ENCODE data around the gene SPATA25. TPM values are rescaled to one million over a fixed set of nuclear protein-coding genes. Genes with fewer than 3 reads are reported as not detected.
A peak's percentile ranks its signal among the peaks of the same experiment; 100 is the strongest.

SPATA25 gene
- polyA plus RNA-seq, 1 donor (not counting 4 experiments of a cell fraction or from before 2014, with no cell fraction given), result not detected

- Histone ChIP-seq H3K36me3 (ENCODE audit: control insufficient read depth in 2 of 2, extremely low read depth in 1 of 2, insufficient read depth in 2 of 2, low read length in 2 of 2) (no peaks in the 10 kb centered on the region), H3K9ac (ENCODE audit: control insufficient read depth, extremely low read depth, insufficient read depth, low read length) (peak within 1 kb of the TSS; percentile 82), H3K9me3 (ENCODE audit: control insufficient read depth, low read depth, low read length) (no peaks in the 10 kb centered on the region), H4K20me1 (ENCODE audit: control insufficient read depth, extremely low read depth, insufficient read depth, low read length) (no peaks in the 10 kb centered on the region), H3K9me1 (ENCODE audit: control insufficient read depth, extremely low read depth, insufficient read depth, low read length) (no peaks in the 10 kb centered on the region), H3K27ac (ENCODE audit: control insufficient read depth, insufficient read depth, low read length) (peak within 1 kb of the TSS; percentile 61), H3K4me3 (ENCODE audit: control insufficient read depth in 2 of 3, extremely low read depth in 1 of 3, insufficient read depth in 2 of 3, low read depth in 1 of 3, low read length in 3 of 3) (peak within 1 kb of the TSS; percentile 77 to 98 (median 93)), H3K27me3 (ENCODE audit: control insufficient read depth, extremely low read depth, insufficient read depth, low read length) (no peaks in the 10 kb centered on the region), H3K79me2 (ENCODE audit: control insufficient read depth, insufficient read depth, low read length) (peaks cover 18% of the 10 kb centered on the region), H3K4me1 (ENCODE audit: control insufficient read depth, extremely low read depth, insufficient read depth, low read length) (peaks cover 14% of the 10 kb centered on the region), H3K4me2 (ENCODE audit: control insufficient read depth, extremely low read depth, insufficient read depth, low read depth, low read length) (peak within 1 kb of the TSS; percentile 99), H2AFZ (ENCODE audit: control insufficient read depth, low read length) (peak within 1 kb of the TSS; percentile 97)
- peak; percentile 92 for DNase-seq (ENCODE audit: low read depth, low spot score)
- FAIRE-seq, result peak; percentile 66
- dilution Hi-C loops (cut with MboI; ENCODE audit: extremely low pct_ligation_motif_present, low sequenced_read_pairs), result no loop called here
- TF ChIP-seq EZH2 (IDR thresholded peaks at IDR 0.05; ENCODE audit: low read length), result no peak
Observed at GRCh38 chr20:45857114-45857881, 30.1 kb downstream of the SPATA25 start, which contains the start of the genes ACOT8 and ZSWIM3. ACOT8 (minus strand) TSS chr20:45857392; CDS start chr20:45857315, 77 bp downstream. ZSWIM3 (plus strand) TSS chr20:45857614; CDS start chr20:45857826, 212 bp downstream.

DNA sequence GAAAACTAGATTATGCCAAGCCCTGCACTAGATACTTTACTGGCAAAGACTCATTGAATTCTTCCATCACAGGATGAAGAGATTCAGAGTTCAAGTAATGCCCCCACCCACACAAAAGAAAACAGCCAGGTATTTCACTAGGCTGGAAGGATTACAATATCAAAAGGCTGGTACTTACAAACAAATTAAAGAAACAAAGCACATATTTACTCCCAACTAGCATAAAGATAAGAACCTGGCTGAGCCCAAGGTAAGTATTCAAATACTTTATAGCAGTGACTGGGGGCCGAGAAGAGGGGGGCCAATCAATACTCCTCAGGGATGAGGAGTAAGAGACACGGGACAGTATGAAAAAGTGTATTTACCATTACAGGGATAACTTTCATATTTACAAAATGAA, 33.9 kb downstream of the SPATA25 start:
- Histone ChIP-seq H3K4me2 (ENCODE audit: control insufficient read depth, extremely low read depth, insufficient read depth, low read depth, low read length) (no peak overlapping the region), H3K9ac (ENCODE audit: control insufficient read depth, extremely low read depth, insufficient read depth, low read length) (no peak overlapping the region), H3K27ac (ENCODE audit: control insufficient read depth, insufficient read depth, low read length) (no peak overlapping the region), H2AFZ (ENCODE audit: control insufficient read depth, low read length) (no peak overlapping the region), H3K79me2 (ENCODE audit: control insufficient read depth, insufficient read depth, low read length) (peaks cover 18% of the 10 kb centered on the region), H3K9me3 (ENCODE audit: control insufficient read depth, low read depth, low read length) (no peaks in the 10 kb centered on the region), H3K36me3 (ENCODE audit: control insufficient read depth in 2 of 2, extremely low read depth in 1 of 2, insufficient read depth in 2 of 2, low read length in 2 of 2) (peaks cover 0 to 4% of the 10 kb centered on the region in 2 experiments), H3K27me3 (ENCODE audit: control insufficient read depth, extremely low read depth, insufficient read depth, low read length) (no peaks in the 10 kb centered on the region), H3K9me1 (ENCODE audit: control insufficient read depth, extremely low read depth, insufficient read depth, low read length) (no peaks in the 10 kb centered on the region), H3K4me1 (ENCODE audit: control insufficient read depth, extremely low read depth, insufficient read depth, low read length) (peaks cover 14% of the 10 kb centered on the region), H3K4me3 (ENCODE audit: control insufficient read depth in 2 of 3, extremely low read depth in 1 of 3, insufficient read depth in 2 of 3, low read depth in 1 of 3, low read length in 3 of 3) (no peak overlapping the region), H4K20me1 (ENCODE audit: control insufficient read depth, extremely low read depth, insufficient read depth, low read length) (no peaks in the 10 kb centered on the region)
- FAIRE-seq, result no peak
- dilution Hi-C loops (cut with MboI; ENCODE audit: extremely low pct_ligation_motif_present, low sequenced_read_pairs), result no loop called here
- DNase-seq (ENCODE audit: low read depth, low spot score), result no peak
- TF ChIP-seq EZH2 (IDR thresholded peaks at IDR 0.05; ENCODE audit: low read length), result no peak
- TF ChIP-seq CTCF (optimal IDR thresholded peaks at IDR 0.05 in 1 of 3, IDR thresholded peaks at IDR 0.05 in 1 of 3, conservative IDR thresholded peaks at IDR 0.05 in 1 of 3; ENCODE audit: extremely low read depth in 1 of 3, insufficient read depth in 2 of 3, low read length in 3 of 3), result no peak
